ENCODE results near the gene REC8. TPM values are rescaled to one million over a fixed set of nuclear protein-coding genes. Genes with fewer than 3 reads are reported as not detected.

Gene REC8
- total RNA-seq, 1 donor from 2014 or later: 18.5 TPM

- Histone ChIP-seq H3K36me3 (peaks cover 17% of the 10 kb centered on the region), H3K4me1 (peaks cover 6% of the 10 kb centered on the region), H3K4me3 (no peak overlapping the region), H3K9me3 (no peaks in the 10 kb centered on the region), H3K27me3 (no peaks in the 10 kb centered on the region), H3K27ac (no peak overlapping the region)
- intact Hi-C loops (cut with DNase I): no loop called here
- no peak for TF ChIP-seq CTCF (IDR thresholded peaks at IDR 0.05)
- ATAC-seq (no peak), DNase-seq (no peak)
These were observed 44.2 kb upstream of the REC8 start for GRCh38 chr14:24127673-24128072.

- H3K27me3 ChIP-seq: no peaks in the 10 kb centered on the region
- H3K4me1 ChIP-seq: peaks cover 6% of the 10 kb centered on the region
- intact Hi-C loops (cut with DNase I): no loop called here
- no peaks in the 10 kb centered on the region for H3K36me3 ChIP-seq
- H3K4me3 ChIP-seq: no peak overlapping the region
- DNase-seq (no peak), ATAC-seq (no peak)
- H3K9me3 ChIP-seq: no peaks in the 10 kb centered on the region
- H3K27ac ChIP-seq: no peak overlapping the region
- no peak for TF ChIP-seq CTCF (IDR thresholded peaks at IDR 0.05)
These were observed 42.4 kb upstream of the REC8 start for GRCh38 chr14:24129410-24129998.

- intact Hi-C loops (cut with DNase I): no loop called here
- H3K4me3 ChIP-seq: no peak within 1 kb of the TSS
These were observed 41.5 kb upstream of the REC8 start, which contains the start of gene FITM1 for GRCh38 chr14:24130380-24130716. Gene FITM1, plus strand, starts transcription at chr14:24130659. Its CDS starts 905 bp downstream, at chr14:24131564.

GRCh38 chr14:24130717-24131548, 40.9 kb upstream of the REC8 start:
- DNase-seq (no peak), ATAC-seq (no peak)
- no peak for TF ChIP-seq CTCF (IDR thresholded peaks at IDR 0.05)
- H3K27me3 ChIP-seq: no peaks in the 10 kb centered on the region
- no peaks in the 10 kb centered on the region for H3K9me3 ChIP-seq
- no peak overlapping the region for H3K4me3 ChIP-seq
- intact Hi-C loops (cut with DNase I): no loop called here
- H3K27ac ChIP-seq: peak overlapping the region; percentile 72
- no peaks in the 10 kb centered on the region for H3K36me3 ChIP-seq
- peaks cover 6% of the 10 kb centered on the region for H3K4me1 ChIP-seq

More at GRCh38 chr14:24130380-24130716, 41.5 kb upstream of the REC8 start, which contains the start of gene FITM1:
- Histone ChIP-seq H3K27me3 (no peaks in the 10 kb centered on the region), H3K27ac (peak within 1 kb of the TSS; percentile 72), H3K36me3 (no peaks in the 10 kb centered on the region), H3K9me3 (no peaks in the 10 kb centered on the region), H3K4me1 (peaks cover 6% of the 10 kb centered on the region)
- TF ChIP-seq CTCF (IDR thresholded peaks at IDR 0.05): no peak
- ATAC-seq (no peak), DNase-seq (no peak)

GRCh38 chr14:24131549-24131966, 40.3 kb upstream of the REC8 start:
- ATAC-seq: no peak
- Histone ChIP-seq H3K4me3 (no peak overlapping the region), H3K9me3 (no peaks in the 10 kb centered on the region), H3K27ac (peak overlapping the region; percentile 72), H3K36me3 (no peaks in the 10 kb centered on the region), H3K4me1 (peaks cover 7% of the 10 kb centered on the region), H3K27me3 (no peaks in the 10 kb centered on the region)
- DNase-seq: no peak
- intact Hi-C loops (cut with DNase I): no loop called here
- TF ChIP-seq CTCF (IDR thresholded peaks at IDR 0.05): no peak

Data from upper lobe of right lung (tissue), 1 donor.